Measurements from ENCODE around the gene STT3B. TPM values are rescaled to one million over a fixed set of nuclear protein-coding genes. Genes with fewer than 3 reads are reported as not detected.

Gene STT3B
- total and polyA plus RNA-seq, 2 of the 13 experiments (the other 11 are each of a cell fraction or from before 2014, with no cell fraction given), result 85.0 to 205 TPM

DNA sequence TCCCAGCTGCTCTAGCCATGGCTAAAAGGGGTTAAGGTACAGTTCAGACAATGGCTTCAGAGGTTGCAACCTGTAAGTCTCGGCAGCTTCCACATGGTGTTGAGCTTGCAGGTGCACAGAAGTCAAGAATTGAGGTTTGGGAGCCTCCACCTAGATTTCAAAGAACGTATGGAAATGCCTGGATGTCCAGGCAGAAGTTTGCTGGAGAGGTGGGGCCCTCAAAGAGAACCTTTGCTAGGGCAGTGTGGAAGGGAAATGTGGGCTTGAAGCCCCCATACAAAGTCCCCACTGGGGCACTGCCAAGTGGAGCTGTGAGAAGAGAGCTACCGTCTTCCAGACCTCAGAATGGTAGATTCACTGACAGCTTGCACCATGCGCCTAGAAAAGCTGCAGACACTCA is 73.7 kb downstream of the STT3B start:
- ATAC-seq, result no peak
- BruUV-seq (replicated peaks), result no TSS peak
- TF ChIP-seq, protein P1, sequence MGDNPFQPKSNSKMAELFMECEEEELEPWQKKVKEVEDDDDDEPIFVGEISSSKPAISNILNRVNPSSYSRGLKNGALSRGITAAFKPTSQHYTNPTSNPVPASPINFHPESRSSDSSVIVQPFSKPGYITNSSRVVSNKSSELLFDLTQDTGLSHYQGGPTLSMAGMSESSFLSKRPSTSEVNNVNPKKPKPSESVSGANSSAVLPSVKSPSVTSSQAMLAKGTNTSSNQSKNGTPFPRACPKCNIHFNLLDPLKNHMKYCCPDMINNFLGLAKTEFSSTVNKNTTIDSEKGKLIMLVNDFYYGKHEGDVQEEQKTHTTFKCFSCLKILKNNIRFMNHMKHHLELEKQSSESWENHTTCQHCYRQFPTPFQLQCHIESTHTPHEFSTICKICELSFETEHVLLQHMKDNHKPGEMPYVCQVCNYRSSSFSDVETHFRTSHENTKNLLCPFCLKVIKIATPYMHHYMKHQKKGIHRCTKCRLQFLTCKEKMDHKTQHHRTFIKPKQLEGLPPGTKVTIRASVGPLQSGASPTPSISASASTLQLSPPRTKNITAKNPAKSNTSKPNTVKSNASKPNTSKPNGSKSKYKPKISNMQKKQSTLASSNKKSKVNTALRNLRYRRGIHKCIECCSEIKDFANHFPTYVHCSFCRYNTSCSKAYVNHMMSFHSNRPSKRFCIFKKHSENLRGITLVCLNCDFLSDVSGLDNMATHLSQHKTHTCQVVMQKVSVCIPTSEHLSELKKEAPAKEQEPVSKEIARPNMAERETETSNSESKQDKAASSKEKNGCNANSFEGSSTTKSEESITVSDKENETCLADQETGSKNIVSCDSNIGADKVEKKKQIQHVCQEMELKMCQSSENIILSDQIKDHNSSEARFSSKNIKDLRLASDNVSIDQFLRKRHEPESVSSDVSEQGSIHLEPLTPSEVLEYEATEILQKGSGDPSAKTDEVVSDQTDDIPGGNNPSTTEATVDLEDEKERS (CRISPR knock-in tag; IDR thresholded peaks at IDR 0.05), result 0 out of 2 replicates have a peak, but pooled peaks have one; percentile 74
- TF ChIP-seq, protein P2, sequence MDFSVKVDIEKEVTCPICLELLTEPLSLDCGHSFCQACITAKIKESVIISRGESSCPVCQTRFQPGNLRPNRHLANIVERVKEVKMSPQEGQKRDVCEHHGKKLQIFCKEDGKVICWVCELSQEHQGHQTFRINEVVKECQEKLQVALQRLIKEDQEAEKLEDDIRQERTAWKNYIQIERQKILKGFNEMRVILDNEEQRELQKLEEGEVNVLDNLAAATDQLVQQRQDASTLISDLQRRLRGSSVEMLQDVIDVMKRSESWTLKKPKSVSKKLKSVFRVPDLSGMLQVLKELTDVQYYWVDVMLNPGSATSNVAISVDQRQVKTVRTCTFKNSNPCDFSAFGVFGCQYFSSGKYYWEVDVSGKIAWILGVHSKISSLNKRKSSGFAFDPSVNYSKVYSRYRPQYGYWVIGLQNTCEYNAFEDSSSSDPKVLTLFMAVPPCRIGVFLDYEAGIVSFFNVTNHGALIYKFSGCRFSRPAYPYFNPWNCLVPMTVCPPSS (IDR thresholded peaks at IDR 0.05), result no peak
- 0 out of 2 replicates have a peak, but pooled peaks have one; percentile 25 for TF ChIP-seq ZMYM2 (CRISPR knock-in tag; IDR thresholded peaks at IDR 0.05)
- no peak for TF ChIP-seq ZNF709 (CRISPR knock-in tag; IDR thresholded peaks at IDR 0.05)
- peak; percentile 39; the same call in 1 of the 2 replicates for TF ChIP-seq ZSCAN5A (CRISPR knock-in tag; IDR thresholded peaks at IDR 0.05; ENCODE audit: borderline replicate concordance)
- TF ChIP-seq ZNF280B (CRISPR knock-in tag; IDR thresholded peaks at IDR 0.05; ENCODE audit: borderline replicate concordance), result 0 out of 2 replicates have a peak, but pooled peaks have one; percentile 67
- no peak for TF ChIP-seq TP53 (CRISPR knock-in tag; conservative IDR thresholded peaks at IDR 0.05)
- TF ChIP-seq ZBTB34 (CRISPR knock-in tag; IDR thresholded peaks at IDR 0.05), result no peak
- Histone ChIP-seq H3K9me3 (ENCODE audit: low read length) (peaks cover 18% of the 10 kb centered on the region), H3K79me2 (ENCODE audit: insufficient read depth, low read length) (peaks cover 2% of the 10 kb centered on the region), H3K9ac (ENCODE audit: insufficient read depth, low read depth, low read length) (no peak overlapping the region), H3K27ac (ENCODE audit: extremely low read length, insufficient read depth, low read length) (no peak overlapping the region), H3K36me3 (replicated peaks in 1 of 2; ENCODE audit: control insufficient read depth in 1 of 2, insufficient read depth in 2 of 2, low read length in 2 of 2) (peaks cover 2 to 15% of the 10 kb centered on the region in 2 experiments; a peak in 3 of 5 replicates), H4K20me1 (ENCODE audit: insufficient read depth, low read length) (peaks cover 3% of the 10 kb centered on the region; the same call in 1 of the 2 replicates), H3K4me2 (ENCODE audit: low read depth, low read length) (no peak overlapping the region), H3K4me1 (ENCODE audit: insufficient read depth, low read length) (no peaks in the 10 kb centered on the region), H2AFZ (ENCODE audit: low read length) (no peak overlapping the region), H3K4me3 (replicated peaks in 1 of 3; ENCODE audit: insufficient read depth in 1 of 3, low read depth in 2 of 3, low read length in 3 of 3) (no peak overlapping the region), H3K27me3 (ENCODE audit: control insufficient read depth in 1 of 2, insufficient read depth in 2 of 2, low read length in 2 of 2) (no peaks in the 10 kb centered on the region)
- POLR2A ChIA-PET, result no interaction called here
- DNase-seq (ENCODE audit: low spot score), result no peak
- intact Hi-C loops (cut with micrococcal nuclease; ENCODE audit: unreplicated experiment), result no loop called here
- CTCF ChIA-PET (ENCODE audit: low intra/inter-chr PET ratio, low total read pairs), result no interaction called here
- FAIRE-seq, result no peak
- 100% methylated on average over 4 of the region's 4 CpGs for WGBS (ENCODE audit: low lambda C conversion rate)
- in situ Hi-C loops (cut with HindIII; ENCODE audit: extremely low pct_ligation_motif_present, low pct_unique_long_range_greater_than_20kb), result no loop called here
